ENCODE measurements around the gene TIPIN. TPM values are rescaled to one million over a fixed set of nuclear protein-coding genes. Genes with fewer than 3 reads are reported as not detected.
"Not testable (repeated sequence)": the region's sequence is repeated elsewhere in the genome, so short reads cannot be mapped to it uniquely, and the experiment has no call there.

Gene TIPIN
- total and polyA plus RNA-seq, 2 of the 8 experiments (the other 6 are each of a cell fraction or from before 2014, with no cell fraction given), result 8.5 to 24.7 TPM

GRCh38 chr15:66362776-66363175, 6.3 kb upstream of the TIPIN start (continued):
- no peak for TF ChIP-seq TAF1 (IDR thresholded peaks at IDR 0.05; ENCODE audit: low read depth, low read length)

- H2AFZ ChIP-seq (ENCODE audit: low read length); H3K4me2 ChIP-seq (ENCODE audit: insufficient read depth in 1 of 2, low read depth in 2 of 2, low read length in 2 of 2); H3K23ac ChIP-seq (ENCODE audit: insufficient read length); DNase-seq (ENCODE audit: low read depth in 1 of 2, low spot score in 2 of 2); H4K5ac ChIP-seq (ENCODE audit: insufficient read length, low read depth, low read length); H3K4me1 ChIP-seq (replicated peaks in 1 of 4; ENCODE audit: control insufficient read depth in 3 of 4, insufficient read depth in 4 of 4, low read length in 3 of 4); H3K36me3 ChIP-seq (ENCODE audit: control insufficient read depth in 2 of 4, insufficient read depth in 4 of 4, low read length in 3 of 4); H4K91ac ChIP-seq (replicated peaks; ENCODE audit: insufficient read length, low read length); H3K14ac ChIP-seq (ENCODE audit: insufficient read length); H2BK20ac ChIP-seq (ENCODE audit: low read length); H3K27me3 ChIP-seq (replicated peaks in 1 of 4; ENCODE audit: control insufficient read depth in 3 of 4, extremely low read depth in 1 of 4, insufficient read depth in 3 of 4, low read length in 3 of 4); H4K20me1 ChIP-seq (replicated peaks in 1 of 2; ENCODE audit: control insufficient read depth in 1 of 2, insufficient read depth in 2 of 2, low read length in 2 of 2); H3K79me2 ChIP-seq (ENCODE audit: control insufficient read depth in 1 of 2, insufficient read depth in 2 of 2, low read length in 2 of 2); POLR2A ChIA-PET (ENCODE audit: partially characterized antibody); H3K79me1 ChIP-seq (ENCODE audit: low read depth, low read length); FAIRE-seq; H2AK5ac ChIP-seq (ENCODE audit: low read depth, low read length); H3K56ac ChIP-seq (replicated peaks; ENCODE audit: insufficient read length, low read depth, low read length); H3K23me2 ChIP-seq (ENCODE audit: low read depth, low read length); H3K4ac ChIP-seq (replicated peaks; ENCODE audit: insufficient read length, low read depth, low read length); H3K9me3 ChIP-seq (ENCODE audit: insufficient read depth in 2 of 2, low read depth in 1 of 2, low read length in 1 of 2); H2BK15ac ChIP-seq (ENCODE audit: low read length); H3K27ac ChIP-seq (ENCODE audit: low read depth, low read length); H2BK120ac ChIP-seq (replicated peaks; ENCODE audit: low read depth, low read length); H2BK12ac ChIP-seq (ENCODE audit: low read depth, low read length); H4K8ac ChIP-seq (ENCODE audit: extremely low read depth, insufficient read depth, low read length); H2BK5ac ChIP-seq (ENCODE audit: low read depth, low read length); H3K9ac ChIP-seq (replicated peaks in 1 of 4; ENCODE audit: extremely low read depth in 1 of 4, low read depth in 3 of 4, low read length in 3 of 4); H3K4me3 ChIP-seq (ENCODE audit: extremely low read depth in 1 of 4, insufficient read depth in 2 of 4, low read depth in 3 of 4, low read length in 4 of 4); H3K18ac ChIP-seq (ENCODE audit: extremely low read depth, low read length): not testable (repeated sequence)
- 96% methylated on average over 12 of the region's 15 CpGs; no CpG with 5 or more reads in 1 of the 2 experiments for WGBS, 2 experiments (ENCODE audit: extremely low coverage in 1 of 2, insufficient coverage in 1 of 2, insufficient read length in 1 of 2, insufficient replicate concordance in 2 of 2, low coverage in 1 of 2, low lambda C conversion rate in 2 of 2, missing lambda C conversion rate in 1 of 2)
- CTCF ChIA-PET (ENCODE audit: partially characterized antibody), result interaction anchor here (1.2 kb wide), 1 partner anchor 135 kb away, joined by 3 read pairs; no protein-coding TSS in a partner anchor
These were observed 5.4 kb upstream of the TIPIN start for GRCh38 chr15:66361745-66362460.
